Measurements from ENCODE around the gene USP35.

- TF ChIP-seq, protein P1, sequence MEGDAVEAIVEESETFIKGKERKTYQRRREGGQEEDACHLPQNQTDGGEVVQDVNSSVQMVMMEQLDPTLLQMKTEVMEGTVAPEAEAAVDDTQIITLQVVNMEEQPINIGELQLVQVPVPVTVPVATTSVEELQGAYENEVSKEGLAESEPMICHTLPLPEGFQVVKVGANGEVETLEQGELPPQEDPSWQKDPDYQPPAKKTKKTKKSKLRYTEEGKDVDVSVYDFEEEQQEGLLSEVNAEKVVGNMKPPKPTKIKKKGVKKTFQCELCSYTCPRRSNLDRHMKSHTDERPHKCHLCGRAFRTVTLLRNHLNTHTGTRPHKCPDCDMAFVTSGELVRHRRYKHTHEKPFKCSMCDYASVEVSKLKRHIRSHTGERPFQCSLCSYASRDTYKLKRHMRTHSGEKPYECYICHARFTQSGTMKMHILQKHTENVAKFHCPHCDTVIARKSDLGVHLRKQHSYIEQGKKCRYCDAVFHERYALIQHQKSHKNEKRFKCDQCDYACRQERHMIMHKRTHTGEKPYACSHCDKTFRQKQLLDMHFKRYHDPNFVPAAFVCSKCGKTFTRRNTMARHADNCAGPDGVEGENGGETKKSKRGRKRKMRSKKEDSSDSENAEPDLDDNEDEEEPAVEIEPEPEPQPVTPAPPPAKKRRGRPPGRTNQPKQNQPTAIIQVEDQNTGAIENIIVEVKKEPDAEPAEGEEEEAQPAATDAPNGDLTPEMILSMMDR (IDR thresholded peaks at IDR 0.05): no peak
- TF ChIP-seq POLR2A (IDR thresholded peaks at IDR 0.05): no peak
These were observed 530 bp downstream of the USP35 start for GRCh38 chr11:78189174-78189724.
